GM19397 (cell line): Measurements from ENCODE around the gene BRD9.

ENCODE experiments used
- ATAC-seq: cut with Tn5 transposase; IDR thresholded peaks from one replicate; pipeline ENCODE4 v1.9.1; 2021; ENCODE audit warnings: mild to moderate bottlenecking, moderate library complexity; ENCODE audit not compliant: unreplicated experiment

The BRD9 gene

DNA sequence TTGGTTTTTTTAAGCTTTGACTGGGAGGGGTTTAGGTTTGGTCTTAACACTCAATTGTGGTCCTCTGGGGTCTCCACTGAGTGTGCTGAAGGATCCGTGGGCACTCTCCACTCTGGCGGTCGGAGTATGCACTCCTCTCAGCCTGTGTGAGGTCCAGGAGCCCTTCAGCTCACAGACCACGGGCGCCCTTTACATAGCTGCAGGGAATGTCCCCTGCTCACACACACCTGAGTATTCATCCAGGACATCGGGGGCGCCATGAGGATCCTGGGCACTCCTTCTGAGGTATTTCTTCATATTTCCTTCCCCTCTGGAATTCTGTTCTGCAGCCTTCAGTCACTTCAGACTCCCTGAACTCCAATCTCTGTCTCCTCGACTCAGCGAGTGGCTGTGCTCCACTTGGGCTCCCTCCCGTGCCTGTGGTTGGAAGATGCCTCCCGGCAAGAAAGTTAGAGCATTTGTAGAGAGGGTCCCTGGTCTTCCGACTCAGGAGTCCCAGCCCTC lies 12.6 kb upstream of the BRD9 start:
- ATAC-seq = no peak

GRCh38 chr5:903756-904096 lies 11.1 kb upstream of the BRD9 start:
- no peak for ATAC-seq

DNA sequence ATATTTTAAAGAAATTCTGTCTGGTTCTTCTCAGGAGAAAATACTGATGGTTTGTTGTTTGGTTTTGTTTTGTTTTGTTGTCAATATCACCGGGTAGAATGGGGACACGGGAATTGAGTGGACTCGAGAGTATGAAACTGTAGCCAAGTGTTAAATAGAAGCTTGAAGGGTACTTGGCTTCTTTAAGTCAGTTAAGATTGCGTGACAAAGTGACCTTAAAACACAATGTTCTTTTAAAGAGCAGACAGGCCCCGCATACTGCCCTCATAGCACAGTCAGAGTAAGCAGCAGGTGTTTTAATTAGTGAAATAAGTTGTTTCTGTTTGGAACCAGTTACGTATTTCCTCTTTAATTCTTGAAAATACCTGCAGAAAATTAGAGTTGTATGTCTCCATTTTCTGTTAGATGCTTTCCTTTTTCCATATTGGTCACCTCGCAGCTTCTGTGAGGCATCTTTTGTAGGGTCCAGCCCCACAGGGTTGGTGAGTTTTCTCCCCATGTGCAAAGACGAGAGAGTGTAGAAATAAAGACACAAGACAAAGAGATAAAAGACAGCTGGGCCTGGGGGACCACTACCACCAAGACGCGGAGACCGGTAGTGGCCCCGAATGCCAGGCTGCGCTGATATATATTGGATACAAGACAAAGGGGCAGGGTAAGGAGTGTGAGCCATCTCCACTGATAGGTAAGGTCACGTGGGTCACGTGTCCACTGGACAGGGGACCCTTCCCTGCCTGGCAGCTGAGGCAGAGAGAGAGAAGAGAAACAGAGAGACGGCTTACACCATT lies 9.7 kb upstream of the BRD9 start:
- no peak for ATAC-seq

DNA sequence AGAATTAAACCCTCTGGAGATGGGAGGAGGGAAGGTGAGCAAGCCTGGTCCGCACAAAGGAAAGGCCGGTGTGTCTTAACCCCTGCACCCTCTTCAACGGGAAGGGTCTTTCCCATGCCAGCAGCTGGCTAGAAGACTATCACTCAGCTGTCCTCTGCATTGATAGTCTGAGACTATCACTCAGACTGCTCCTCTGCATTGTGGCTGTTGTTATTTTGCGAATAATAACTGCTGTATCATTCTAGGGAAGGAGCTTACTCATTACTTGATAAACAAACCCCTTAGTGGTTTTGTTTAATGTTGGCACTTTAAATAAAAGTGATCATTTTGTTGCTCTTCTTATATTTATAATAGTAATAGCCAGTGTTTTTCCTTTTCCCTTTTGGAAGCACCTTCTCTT lies 8.2 kb upstream of the BRD9 start:
- no peak for ATAC-seq

- no peak for ATAC-seq
Measured at GRCh38 chr5:893711-894110, 1.1 kb upstream of the BRD9 start.

- no peak for ATAC-seq
Measured at GRCh38 chr5:893137-893506, 521 bp upstream of the BRD9 start.

- ATAC-seq = no peak
Measured at GRCh38 chr5:891837-892393, 686 bp downstream of the BRD9 start.

- no peak for ATAC-seq
Measured at GRCh38 chr5:891117-891836, 1.3 kb downstream of the BRD9 start.

DNA sequence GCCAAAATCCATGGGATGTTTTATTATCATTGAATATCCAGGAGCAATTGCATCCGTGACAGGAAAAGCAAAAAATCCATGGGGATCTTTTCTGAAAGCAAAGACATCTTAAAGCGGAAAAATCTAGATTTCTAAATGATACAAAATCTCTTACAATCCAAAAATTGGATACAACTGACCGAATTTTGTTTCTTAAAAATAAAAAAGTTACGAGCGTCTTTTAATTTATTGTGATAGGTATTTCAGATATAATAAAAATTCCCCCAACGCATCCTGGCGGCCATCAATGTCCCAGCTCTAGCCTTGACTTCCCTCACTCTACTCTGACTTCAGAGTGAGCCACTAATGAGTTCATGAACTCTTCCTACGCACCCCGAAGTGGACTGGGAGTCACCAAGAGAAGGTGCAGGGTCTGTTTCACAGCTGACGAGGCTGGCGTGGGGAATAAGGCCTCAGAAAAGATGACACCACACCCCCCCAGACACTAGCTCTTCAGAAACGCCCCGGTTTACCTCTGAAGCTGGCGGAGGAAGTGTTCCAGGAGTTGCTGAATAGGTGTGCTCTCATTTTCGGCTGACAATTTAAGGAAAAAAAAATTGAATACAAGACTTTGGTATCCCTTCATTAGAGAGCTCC lies 3.4 kb downstream of the BRD9 start:
- ATAC-seq = no peak

DNA sequence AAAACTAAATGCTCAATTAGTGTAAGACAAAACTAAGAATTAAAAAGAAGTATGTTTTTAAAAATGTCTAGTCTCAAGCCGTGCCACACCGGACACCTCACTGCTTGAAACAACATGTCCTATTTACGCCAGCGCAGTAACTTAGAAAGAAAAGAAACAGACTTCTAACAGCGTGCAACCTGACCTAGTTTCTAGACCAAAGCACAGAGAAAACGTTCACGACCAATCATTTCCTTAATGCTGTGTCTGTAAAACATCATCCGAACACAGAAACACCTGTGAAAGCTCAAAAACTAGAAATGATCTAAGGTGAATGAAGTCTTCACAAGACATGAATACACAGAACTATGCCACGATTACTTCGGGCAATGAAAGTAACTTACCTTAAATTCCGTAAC lies 4.0 kb downstream of the BRD9 start:
- ATAC-seq = no peak

DNA sequence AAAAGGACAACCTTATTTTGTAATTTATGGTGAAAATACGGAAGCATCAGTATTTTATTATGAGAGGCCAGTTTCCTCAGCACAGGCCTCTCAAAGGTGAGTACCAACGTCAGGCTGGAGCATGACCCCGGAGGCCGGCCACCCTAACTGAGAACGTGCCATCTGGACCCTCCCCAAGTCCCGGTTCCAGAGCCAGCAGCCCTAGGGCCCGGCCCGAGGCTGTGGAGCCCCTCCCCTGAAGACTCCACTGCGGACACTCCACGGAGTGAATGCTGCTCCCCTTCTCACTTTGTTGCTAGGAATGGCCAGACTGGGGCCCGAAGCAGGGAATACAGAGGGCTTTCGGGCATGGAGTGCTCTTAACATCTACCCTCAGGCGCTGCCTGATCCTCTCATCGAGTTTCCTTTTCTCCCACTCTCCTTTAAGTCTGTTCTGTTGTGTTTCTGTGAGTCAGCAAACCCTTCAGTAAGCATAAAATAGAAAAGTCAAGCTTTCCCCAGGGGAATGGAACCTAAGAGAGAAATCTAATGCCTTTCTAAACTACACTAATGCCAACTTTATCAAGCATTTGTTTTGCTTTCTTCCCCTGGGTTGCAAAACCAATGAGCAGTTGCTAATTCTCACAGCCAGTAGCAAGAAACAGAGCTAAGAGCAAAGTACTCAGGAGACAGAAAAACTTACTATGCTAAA lies 4.5 kb downstream of the BRD9 start:
- no peak for ATAC-seq

- no peak for ATAC-seq
Measured at GRCh38 chr5:886716-887325, 5.8 kb downstream of the BRD9 start.

DNA sequence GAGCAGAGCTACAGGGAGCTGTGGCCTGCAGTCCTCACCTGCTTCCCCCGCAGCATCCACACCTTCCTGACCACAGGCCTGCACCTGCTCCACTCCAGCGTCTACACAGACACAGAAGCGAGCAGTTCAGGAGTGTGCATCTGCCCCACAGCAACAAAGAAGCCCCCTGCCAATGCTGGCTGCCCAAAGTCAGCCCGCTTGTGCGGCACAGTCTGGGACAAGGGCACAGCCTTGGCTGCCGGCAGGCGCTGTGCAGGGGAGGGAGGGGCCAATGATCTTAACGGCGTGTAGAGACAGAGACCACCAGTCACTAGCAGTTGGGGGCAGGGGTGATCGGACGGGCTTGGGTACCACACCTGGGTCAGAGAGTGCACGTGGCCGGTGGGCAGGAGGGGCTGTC lies 6.6 kb downstream of the BRD9 start:
- ATAC-seq = no peak

DNA sequence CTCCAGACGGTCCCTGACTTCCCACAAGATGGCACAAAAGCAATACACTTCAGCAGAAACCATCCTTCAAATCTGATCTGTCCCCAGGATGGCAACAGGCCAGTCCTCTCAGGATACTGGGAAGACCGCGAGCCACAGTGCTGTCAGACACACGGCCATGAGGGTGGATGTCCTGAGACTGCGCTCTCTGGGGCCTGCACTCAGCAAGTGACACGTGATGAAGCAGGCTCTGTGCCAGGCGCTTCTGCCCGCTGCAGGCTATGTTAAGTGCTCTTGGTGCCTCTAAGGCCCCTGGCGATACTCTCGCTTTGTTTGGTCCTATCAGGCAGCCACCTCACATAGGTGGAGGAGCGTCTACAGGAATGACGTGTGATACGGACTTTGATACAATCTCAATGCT lies 7.1 kb downstream of the BRD9 start:
- ATAC-seq = no peak

DNA sequence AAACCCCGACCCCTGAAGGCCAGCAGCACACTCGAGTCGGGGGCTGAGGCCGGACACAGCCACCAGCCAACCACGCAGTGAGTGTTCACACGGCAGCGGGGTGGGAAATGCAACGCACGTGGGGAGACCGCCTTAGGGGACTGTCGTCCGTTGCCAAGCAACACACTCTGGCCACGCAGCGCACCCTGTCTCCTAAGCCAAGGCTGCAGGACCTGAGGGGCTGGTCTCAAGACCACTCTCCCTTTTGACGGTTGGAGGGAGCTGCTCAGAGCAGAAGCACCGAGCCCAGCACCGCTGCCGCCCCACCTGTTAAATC lies 7.5 kb downstream of the BRD9 start:
- ATAC-seq = no peak

- no peak for ATAC-seq
Measured at GRCh38 chr5:884345-885126, 8.1 kb downstream of the BRD9 start.

- no peak for ATAC-seq
Measured at GRCh38 chr5:883475-884181, 9.0 kb downstream of the BRD9 start.

GRCh38 chr5:882253-883183 lies 10.1 kb downstream of the BRD9 start:
- no peak for ATAC-seq
